Kidney tubule cell (primary cell): ENCODE measurements around the gene BCL11B.

Experiments
- DNase-seq: peaks from one replicate; pipeline ENCODE4 v3.0.0-alpha.2; 2018; ENCODE audit warnings: low spot score

The BCL11B gene

DNA sequence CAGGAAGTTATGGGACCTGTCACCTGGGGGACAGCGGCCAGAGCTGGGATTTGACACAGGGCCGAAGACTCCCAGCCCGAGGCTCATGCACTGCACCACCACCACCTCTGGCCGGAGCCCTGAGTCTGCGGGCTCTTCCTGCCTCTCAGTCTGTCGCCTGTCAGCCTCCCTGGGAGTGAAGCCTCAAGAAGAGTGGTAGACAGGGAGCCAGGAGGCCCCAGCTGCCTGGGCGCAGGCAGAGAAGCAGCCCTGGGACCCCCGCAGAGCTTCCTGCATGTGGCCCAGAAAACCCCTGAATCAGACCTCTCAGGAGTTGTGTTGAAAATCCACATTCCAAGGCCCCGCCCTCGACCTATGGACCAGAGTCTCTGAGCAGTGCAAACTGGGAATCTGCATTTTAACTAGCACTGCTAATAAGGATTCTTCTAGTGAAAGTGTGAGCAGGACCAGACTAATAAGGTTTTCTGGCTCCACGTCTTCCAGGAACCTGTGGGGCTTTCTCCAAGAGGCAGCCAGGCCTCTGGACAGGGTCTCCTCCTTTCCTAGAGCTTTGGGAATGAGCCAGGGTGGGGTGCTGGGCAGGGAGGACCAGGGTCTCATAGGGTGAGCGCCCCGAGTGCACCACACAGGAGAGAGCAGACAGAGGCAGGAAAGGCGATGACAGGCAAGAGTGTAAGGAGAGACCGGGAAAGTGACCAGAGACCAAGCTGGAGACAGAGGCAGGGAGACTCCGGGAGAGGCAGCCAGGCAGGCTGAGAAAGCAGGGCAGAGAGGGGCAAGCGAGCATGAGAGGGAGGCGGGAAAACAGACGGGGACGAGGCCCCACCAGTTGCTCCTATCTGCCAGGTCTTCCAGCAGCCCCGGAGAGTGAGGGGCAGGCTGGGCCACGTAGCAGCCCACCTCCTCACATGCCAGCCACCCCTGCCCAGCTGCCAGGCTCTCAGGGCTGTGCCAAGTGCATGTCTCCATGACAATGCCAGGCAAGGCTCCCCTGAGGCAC, 112.4 kb downstream of the BCL11B start:
- no peak for DNase-seq

- DNase-seq: no peak
Observed at GRCh38 chr14:99158646-99159165, 113.3 kb downstream of the BCL11B start.

- DNase-seq: peak; percentile 50
Observed at GRCh38 chr14:99158150-99158549, 113.8 kb downstream of the BCL11B start.

- no peak for DNase-seq
Observed at GRCh38 chr14:99157676-99158075, 114.3 kb downstream of the BCL11B start.

GRCh38 chr14:99157246-99157645, 114.8 kb downstream of the BCL11B start:
- DNase-seq: no peak

DNA sequence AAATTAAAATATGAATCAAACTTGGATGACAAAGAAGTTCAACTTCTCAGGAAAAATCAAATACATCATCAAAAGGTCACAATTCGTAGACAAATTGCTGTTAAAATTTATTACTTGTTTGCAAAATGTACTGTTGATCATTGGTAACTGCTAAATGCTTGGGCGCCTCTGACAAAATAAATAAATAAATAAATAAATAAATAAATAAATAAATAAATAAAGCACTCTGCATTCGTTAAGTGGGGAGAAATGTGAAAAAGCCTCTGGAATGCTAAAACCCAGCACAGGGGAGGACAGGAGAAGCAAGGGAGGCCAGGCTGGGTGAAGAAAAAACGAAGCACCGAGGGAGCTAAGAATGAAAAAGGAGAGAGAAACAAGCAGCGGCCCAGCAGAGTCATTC, 115.2 kb downstream of the BCL11B start:
- DNase-seq: no peak

- no peak for DNase-seq
Observed at GRCh38 chr14:99156090-99156425, 115.9 kb downstream of the BCL11B start.

GRCh38 chr14:99155173-99156089, 116.6 kb downstream of the BCL11B start:
- DNase-seq: no peak

- DNase-seq: no peak
Observed at GRCh38 chr14:99150236-99150635, 121.8 kb downstream of the BCL11B start.

DNA sequence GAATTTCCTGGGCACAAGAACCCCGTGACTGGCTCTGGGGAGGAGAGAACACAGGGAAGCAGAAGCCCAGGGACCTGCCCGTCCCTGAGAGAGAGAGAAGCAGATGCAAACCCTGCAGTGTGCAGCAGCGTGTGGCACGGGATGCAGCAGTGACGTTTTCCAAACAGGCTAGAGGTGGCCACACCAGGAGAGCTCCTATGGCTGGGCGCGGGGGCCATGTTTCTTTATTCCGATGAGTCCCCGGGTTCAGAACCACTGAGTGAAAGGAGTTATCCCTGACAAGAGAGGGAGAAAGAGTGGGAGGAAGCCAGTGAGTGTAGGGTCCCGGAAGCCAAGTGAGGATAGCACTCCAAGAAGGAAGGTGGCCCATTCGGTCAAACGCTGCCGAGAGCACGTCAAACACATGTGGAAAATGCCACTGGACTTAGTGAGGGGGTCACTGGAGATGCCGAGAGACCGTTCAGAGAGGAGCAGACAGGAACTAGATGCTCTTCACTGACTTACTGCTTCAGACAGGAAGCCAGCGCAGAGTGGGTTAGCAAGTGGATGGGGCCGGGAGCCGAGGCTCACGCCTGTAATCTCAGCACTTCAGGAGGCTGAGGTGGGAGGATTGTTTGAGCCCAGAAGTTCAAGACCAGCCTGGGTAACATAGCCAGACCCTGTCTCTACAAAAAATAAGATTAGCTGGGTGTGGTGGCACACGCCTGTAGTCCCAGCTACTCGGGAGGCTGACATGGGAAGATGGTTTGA, 123.0 kb downstream of the BCL11B start:
- no peak for DNase-seq

DNA sequence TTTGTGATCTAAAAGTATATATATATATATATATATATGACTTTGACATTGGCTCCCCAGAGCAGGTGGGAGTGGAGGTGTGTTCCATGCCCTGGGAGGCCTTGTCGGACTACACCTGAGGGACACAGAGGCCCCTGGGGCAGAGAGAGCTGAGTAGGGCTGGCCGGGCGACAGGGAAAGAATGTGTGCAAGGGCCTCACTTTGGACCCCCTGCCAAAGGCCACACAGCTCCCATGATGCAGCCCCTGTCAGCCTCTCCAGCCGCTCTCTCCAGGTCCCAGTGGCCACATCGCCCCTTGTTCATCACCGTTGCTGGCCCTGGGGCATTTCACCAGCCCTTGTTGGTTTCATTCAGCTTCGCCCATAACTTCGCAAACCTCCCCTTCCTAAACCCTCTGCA, 123.9 kb downstream of the BCL11B start:
- DNase-seq: no peak

DNA sequence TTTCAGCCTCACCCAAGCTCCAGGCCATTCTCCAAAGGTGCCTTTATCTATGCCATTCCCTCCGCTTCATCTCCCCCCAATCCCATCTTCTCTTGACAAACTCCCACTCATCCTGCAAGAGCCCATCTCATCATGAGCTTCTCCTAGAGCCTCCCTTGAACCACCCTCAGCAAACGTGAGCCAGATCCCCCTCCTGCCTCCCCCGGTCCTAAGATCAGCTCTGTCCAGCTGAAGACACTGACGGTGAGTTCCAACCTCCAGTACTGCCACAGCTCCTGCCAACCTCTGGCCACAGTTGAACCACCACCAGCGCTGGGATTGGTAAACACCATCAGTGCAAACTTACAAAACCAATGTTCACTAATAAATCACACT, 124.6 kb downstream of the BCL11B start:
- no peak for DNase-seq

GRCh38 chr14:99146616-99147365, 125.2 kb downstream of the BCL11B start:
- no peak for DNase-seq

- DNase-seq: no peak
Observed at GRCh38 chr14:99145307-99145706, 126.7 kb downstream of the BCL11B start.

DNA sequence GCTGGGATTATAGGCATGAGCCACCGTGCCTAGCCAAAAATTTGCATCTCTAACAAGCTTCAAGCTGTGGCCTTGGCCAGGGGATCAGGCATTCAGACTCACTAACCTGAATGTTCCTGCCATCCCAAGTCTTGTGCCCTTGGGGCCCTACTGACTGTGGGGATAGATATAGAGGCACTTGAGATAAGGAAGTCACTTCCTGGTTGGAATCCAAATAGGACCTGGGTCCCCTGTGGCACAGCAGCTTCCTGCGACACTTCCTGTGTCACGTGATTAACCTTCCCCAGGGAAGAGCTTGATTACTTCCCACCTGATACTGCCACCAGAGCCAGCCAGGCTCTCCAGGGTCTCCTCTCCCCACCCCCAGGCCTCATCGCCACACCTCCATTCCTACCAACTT, 128.2 kb downstream of the BCL11B start:
- DNase-seq: peak; percentile 3

GRCh38 chr14:99143126-99143525, 128.9 kb downstream of the BCL11B start:
- no peak for DNase-seq

GRCh38 chr14:99141236-99141635, 130.8 kb downstream of the BCL11B start:
- no peak for DNase-seq

DNA sequence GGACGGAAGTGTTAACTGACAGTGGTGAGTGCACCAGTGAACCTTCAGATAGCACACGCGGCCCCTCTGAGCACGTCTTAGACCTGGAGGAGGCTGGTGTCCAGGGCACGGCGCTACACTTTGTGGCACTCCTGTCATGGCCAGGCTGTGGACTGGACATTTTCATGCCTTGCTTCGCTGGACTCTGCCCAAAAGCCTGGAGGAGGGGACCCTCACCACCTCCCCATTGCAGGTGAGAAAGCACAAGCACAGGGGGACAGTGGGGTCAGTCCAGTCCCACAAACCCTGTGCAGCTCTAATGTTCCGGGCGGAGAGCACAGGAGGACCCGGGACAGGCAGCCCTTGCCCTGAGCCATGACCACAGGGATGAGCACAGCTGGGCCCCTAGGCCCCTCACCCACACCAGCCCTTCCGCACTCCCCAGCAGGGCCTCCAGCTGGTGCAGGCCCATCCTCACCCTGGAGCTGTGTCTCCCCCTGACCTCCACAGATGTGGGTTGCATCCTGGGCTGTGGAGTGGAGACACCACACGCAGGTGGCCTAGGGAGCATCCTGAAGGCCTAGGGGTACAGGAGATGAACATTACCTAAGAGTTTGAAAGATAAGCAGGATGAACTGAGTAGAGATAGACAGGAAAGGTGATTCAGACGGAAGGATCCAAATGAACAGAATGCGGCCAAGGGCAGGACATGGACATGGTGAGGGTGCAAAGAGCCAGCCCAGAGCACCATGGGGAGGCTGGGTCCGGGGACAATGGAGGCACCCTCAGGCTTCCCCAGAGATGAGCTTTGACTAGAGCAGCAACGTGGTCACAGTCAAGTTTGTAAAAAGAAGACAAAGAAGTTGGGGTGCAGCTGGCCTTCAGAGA, 132.8 kb downstream of the BCL11B start:
- DNase-seq: no peak

DNA sequence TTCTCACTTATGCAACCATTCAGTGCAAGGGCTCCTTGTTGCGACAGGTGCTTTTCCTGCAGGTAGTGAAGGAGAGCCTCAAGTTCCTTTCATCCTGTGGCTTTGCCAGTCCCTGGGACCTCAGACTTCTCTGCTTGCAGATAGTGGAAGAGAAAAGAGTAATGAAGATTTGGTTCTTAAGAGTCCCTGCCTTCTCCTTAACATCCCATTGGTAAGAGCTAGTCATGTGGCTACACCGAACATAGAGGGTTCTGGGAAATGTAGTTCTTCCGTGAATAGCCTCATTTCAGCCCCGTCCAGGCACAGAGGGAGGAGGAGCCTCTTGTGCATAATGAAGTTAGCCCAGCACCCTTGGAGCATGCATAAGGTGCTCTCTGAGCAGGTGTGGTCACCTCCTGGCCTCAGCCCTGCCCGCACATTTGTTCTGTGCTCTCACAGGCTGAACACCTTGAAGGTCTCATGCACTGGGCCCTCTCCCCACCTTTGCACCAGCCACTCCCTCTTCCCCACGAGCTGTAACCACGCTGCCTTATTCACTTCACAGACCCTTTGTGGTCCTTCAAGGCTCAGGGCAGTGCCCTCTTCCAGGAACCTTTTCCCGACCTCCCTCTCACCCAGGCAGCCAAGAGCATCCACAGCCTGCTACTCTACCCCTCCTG, 134.0 kb downstream of the BCL11B start:
- DNase-seq: no peak
